Measurements from ENCODE around the gene TMEM163.

TMEM163 gene

DNA sequence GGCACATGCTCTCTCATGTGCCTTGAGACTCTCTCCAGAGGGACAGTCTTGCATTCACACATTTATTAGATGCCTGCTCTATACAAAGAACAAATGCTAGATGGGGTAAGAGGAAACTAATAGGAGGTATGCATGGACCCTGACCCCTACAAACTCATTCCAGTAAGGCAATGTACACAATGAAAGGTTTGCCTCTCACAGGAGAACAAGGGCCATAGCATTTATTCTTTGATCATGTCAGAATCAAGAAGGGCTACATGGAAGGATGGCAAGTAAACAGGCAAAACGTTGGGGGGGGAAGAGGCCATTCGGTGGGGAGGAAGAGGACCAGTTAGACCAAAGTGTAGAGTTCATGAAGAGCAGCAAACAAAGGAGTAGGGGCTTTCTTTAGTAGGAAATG lies 130.2 kb downstream of the TMEM163 start:
- H3K4me2 ChIP-seq (ENCODE audit: low read length): no peak overlapping the region
- TF ChIP-seq EZH2phosphoT487 (IDR thresholded peaks at IDR 0.05; ENCODE audit: borderline replicate concordance, low read length): no peak
- TF ChIP-seq, protein P1, sequence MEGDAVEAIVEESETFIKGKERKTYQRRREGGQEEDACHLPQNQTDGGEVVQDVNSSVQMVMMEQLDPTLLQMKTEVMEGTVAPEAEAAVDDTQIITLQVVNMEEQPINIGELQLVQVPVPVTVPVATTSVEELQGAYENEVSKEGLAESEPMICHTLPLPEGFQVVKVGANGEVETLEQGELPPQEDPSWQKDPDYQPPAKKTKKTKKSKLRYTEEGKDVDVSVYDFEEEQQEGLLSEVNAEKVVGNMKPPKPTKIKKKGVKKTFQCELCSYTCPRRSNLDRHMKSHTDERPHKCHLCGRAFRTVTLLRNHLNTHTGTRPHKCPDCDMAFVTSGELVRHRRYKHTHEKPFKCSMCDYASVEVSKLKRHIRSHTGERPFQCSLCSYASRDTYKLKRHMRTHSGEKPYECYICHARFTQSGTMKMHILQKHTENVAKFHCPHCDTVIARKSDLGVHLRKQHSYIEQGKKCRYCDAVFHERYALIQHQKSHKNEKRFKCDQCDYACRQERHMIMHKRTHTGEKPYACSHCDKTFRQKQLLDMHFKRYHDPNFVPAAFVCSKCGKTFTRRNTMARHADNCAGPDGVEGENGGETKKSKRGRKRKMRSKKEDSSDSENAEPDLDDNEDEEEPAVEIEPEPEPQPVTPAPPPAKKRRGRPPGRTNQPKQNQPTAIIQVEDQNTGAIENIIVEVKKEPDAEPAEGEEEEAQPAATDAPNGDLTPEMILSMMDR (IDR thresholded peaks at IDR 0.05; ENCODE audit: low read depth, low read length, poor library complexity, severe bottlenecking): no peak
- no peaks in the 10 kb centered on the region for H3K4me1 ChIP-seq (ENCODE audit: control insufficient read depth, low read length)
- H3K27me3 ChIP-seq (ENCODE audit: control insufficient read depth, low read length): no peaks in the 10 kb centered on the region
- peaks cover 19% of the 10 kb centered on the region for H3K9me3 ChIP-seq (ENCODE audit: control insufficient read depth, insufficient read depth, low read length)
- H3K36me3 ChIP-seq (ENCODE audit: control insufficient read depth, low read length): no peaks in the 10 kb centered on the region
- no peaks in the 10 kb centered on the region for H4K20me1 ChIP-seq (ENCODE audit: control insufficient read depth, insufficient read depth, low read depth, low read length)
- H3K27ac ChIP-seq (ENCODE audit: low read depth, low read length): no peak overlapping the region
- H3K79me2 ChIP-seq (ENCODE audit: control insufficient read depth, low read length): no peaks in the 10 kb centered on the region
- H3F3A ChIP-seq (ENCODE audit: control insufficient read depth, insufficient read depth): no peaks in the 10 kb centered on the region
- no peaks in the 10 kb centered on the region for H3K9me2 ChIP-seq (replicated peaks; ENCODE audit: control insufficient read depth, low read length)
- H3K4me3 ChIP-seq (ENCODE audit: low read length): no peak overlapping the region

DNA sequence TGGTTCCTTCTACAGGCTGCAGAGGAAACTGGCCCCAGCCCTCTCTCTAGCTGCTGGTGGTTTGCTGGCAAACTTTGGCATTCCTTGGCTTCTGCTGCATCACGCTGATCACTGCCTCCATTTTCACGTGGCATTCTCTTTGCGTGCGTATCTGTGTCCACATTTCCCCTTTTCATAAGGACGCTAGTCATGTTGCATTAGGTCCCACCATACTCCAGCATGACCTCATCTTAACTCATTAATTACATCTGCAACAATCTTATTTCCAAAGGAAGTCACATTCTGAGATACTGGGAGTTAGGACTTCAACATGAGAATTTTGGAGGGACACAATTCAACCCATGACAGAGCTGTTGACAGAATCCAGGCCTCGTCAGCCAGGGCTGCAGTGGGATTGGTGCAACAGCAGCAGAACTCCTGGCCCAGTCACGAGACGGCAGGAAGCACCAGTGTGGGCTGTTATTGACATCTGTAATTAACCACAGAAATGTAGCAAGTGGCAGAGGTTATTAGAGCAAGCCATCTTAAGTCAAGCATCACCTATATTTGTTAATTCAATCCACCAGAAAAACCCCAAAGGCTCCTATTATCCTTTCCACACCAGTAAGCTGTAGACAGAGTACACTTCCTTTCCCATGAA lies 132.4 kb downstream of the TMEM163 start:
- H4K20me1 ChIP-seq (ENCODE audit: control insufficient read depth, insufficient read depth, low read depth, low read length): no peaks in the 10 kb centered on the region
- H3K36me3 ChIP-seq (ENCODE audit: control insufficient read depth, low read length): no peaks in the 10 kb centered on the region
- no peaks in the 10 kb centered on the region for H3K79me2 ChIP-seq (ENCODE audit: control insufficient read depth, low read length)
- no peak overlapping the region for H3K4me2 ChIP-seq (ENCODE audit: low read length)
- H3K4me1 ChIP-seq (ENCODE audit: control insufficient read depth, low read length): no peaks in the 10 kb centered on the region
- H3K27me3 ChIP-seq (ENCODE audit: control insufficient read depth, low read length): no peaks in the 10 kb centered on the region
- no peak for TF ChIP-seq EZH2phosphoT487 (IDR thresholded peaks at IDR 0.05; ENCODE audit: borderline replicate concordance, low read length)
- H3K27ac ChIP-seq (ENCODE audit: low read depth, low read length): no peak overlapping the region
- H3K9me3 ChIP-seq (ENCODE audit: control insufficient read depth, insufficient read depth, low read length): peaks cover 14% of the 10 kb centered on the region
- H3K9me2 ChIP-seq (replicated peaks; ENCODE audit: control insufficient read depth, low read length): no peaks in the 10 kb centered on the region
- H3F3A ChIP-seq (ENCODE audit: control insufficient read depth, insufficient read depth): no peaks in the 10 kb centered on the region
- H3K4me3 ChIP-seq (ENCODE audit: low read length): no peak overlapping the region

DNA sequence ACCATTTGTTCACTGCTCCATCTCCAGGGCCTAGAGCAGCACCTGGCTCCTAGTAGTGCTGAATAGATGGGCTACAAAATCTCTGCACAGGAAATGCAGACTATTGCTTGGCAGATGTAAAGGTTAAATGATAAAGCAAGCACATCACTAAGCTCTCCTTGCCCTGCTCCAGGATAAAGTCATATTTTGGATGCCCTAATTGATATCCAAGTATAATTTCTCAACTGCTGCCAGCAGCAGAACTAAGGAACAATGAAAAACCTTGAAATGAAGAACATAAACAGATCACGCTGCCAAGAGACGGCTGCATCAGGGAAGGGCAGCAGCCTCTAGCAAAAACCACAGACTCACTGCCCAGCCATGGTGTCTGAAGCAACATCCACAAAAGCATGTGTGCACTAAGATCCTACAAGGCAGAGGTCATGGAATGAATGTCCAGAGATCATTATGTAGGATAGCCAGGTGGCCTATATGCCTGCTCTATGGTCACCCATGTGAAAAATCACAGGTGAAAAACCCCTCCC lies 134.7 kb downstream of the TMEM163 start:
- H3K4me1 ChIP-seq (ENCODE audit: control insufficient read depth, low read length): no peaks in the 10 kb centered on the region
- no peak overlapping the region for H3K27ac ChIP-seq (ENCODE audit: low read depth, low read length)
- no peaks in the 10 kb centered on the region for H4K20me1 ChIP-seq (ENCODE audit: control insufficient read depth, insufficient read depth, low read depth, low read length)
- H3K27me3 ChIP-seq (ENCODE audit: control insufficient read depth, low read length): no peaks in the 10 kb centered on the region; the same call in 1 of the 2 replicates
- H3K79me2 ChIP-seq (ENCODE audit: control insufficient read depth, low read length): no peaks in the 10 kb centered on the region
- TF ChIP-seq, protein P1 (IDR thresholded peaks at IDR 0.05; ENCODE audit: low read depth, low read length, poor library complexity, severe bottlenecking): no peak
- no peak for TF ChIP-seq EZH2phosphoT487 (IDR thresholded peaks at IDR 0.05; ENCODE audit: borderline replicate concordance, low read length)
- H3K36me3 ChIP-seq (ENCODE audit: control insufficient read depth, low read length): no peaks in the 10 kb centered on the region
- H3K9me3 ChIP-seq (ENCODE audit: control insufficient read depth, insufficient read depth, low read length): no peaks in the 10 kb centered on the region
- no peak overlapping the region for H3K4me2 ChIP-seq (ENCODE audit: low read length)
- H3K4me3 ChIP-seq (ENCODE audit: low read length): no peak overlapping the region
- no peaks in the 10 kb centered on the region for H3F3A ChIP-seq (ENCODE audit: control insufficient read depth, insufficient read depth)
- H3K9me2 ChIP-seq (replicated peaks; ENCODE audit: control insufficient read depth, low read length): no peaks in the 10 kb centered on the region

DNA sequence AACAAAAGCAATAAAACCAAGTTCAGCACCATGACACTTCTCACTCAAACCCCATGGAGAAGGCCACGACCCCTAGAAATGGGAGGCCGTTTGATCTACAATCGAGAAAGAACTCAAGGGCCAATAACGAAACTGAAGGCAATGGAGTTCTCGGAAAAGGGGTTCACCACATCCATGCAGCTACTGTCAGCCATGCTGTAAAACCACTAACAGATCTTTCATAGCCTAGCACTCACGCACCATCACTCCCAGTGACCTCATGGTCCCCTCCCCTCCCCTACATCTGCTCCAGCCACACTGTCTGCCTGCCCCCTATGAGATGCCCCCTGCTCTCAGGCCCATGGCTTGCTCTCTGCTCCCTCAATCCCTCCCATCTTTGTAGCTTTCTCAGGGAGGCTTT lies 135.3 kb downstream of the TMEM163 start:
- no peaks in the 10 kb centered on the region for H3K9me2 ChIP-seq (replicated peaks; ENCODE audit: control insufficient read depth, low read length)
- no peaks in the 10 kb centered on the region for H3K4me1 ChIP-seq (ENCODE audit: control insufficient read depth, low read length)
- no peaks in the 10 kb centered on the region for H3F3A ChIP-seq (ENCODE audit: control insufficient read depth, insufficient read depth)
- no peaks in the 10 kb centered on the region for H3K9me3 ChIP-seq (ENCODE audit: control insufficient read depth, insufficient read depth, low read length)
- H3K79me2 ChIP-seq (ENCODE audit: control insufficient read depth, low read length): no peaks in the 10 kb centered on the region
- no peak overlapping the region for H3K27ac ChIP-seq (ENCODE audit: low read depth, low read length)
- H3K36me3 ChIP-seq (ENCODE audit: control insufficient read depth, low read length): no peaks in the 10 kb centered on the region
- H4K20me1 ChIP-seq (ENCODE audit: control insufficient read depth, insufficient read depth, low read depth, low read length): no peaks in the 10 kb centered on the region
- TF ChIP-seq, protein P1 (IDR thresholded peaks at IDR 0.05; ENCODE audit: low read depth, low read length, poor library complexity, severe bottlenecking): no peak
- no peak for TF ChIP-seq EZH2phosphoT487 (IDR thresholded peaks at IDR 0.05; ENCODE audit: borderline replicate concordance, low read length)
- no peak overlapping the region for H3K4me2 ChIP-seq (ENCODE audit: low read length)
- H3K4me3 ChIP-seq (ENCODE audit: low read length): no peak overlapping the region
- H3K27me3 ChIP-seq (ENCODE audit: control insufficient read depth, low read length): no peaks in the 10 kb centered on the region; the same call in 1 of the 2 replicates

Data from DOHH2 (cell line).